HepG2 (cell line): ENCODE measurements around the gene PTAR1. TPM values are rescaled to one million over a fixed set of nuclear protein-coding genes. Genes with fewer than 3 reads are reported as not detected.

Experiments
- BCL6 ChIP-seq: IDR thresholded peaks from 2 replicates; pipeline ENCODE4 v1.6.1; 2016; ENCODE audit warnings: missing genetic modification reagents, missing compliant biosample characterization
- EP300 ChIP-seq, 3 experiments: sonication (generic) in 1 of 3; formaldehyde crosslinking in 1 of 3; IDR thresholded peaks; 2 replicates each; pipeline versions ENCODE4 v1.5.1 to v1.6.1; 2011 to 2020; ENCODE audit warnings: low read depth in 2 of 3, low read length in 2 of 3, borderline replicate concordance in 1 of 3, improper control_type of control experiment in 1 of 3, mild to moderate bottlenecking in 1 of 3, missing genetic modification reagents in 1 of 3, moderate library complexity in 1 of 3
- FIP1L1 ChIP-seq: fragments of 200-400 bp; formaldehyde crosslinking; IDR thresholded peaks from 2 replicates; pipeline ENCODE4 v1.6.1; 2018; ENCODE audit warnings: low read depth, mild to moderate bottlenecking, low read length, moderate library complexity, borderline replicate concordance; ENCODE audit not compliant: insufficient read depth
- FUBP1 ChIP-seq: sonication (generic); formaldehyde crosslinking; IDR thresholded peaks from 2 replicates; pipeline ENCODE4 v1.5.1; 2020; ENCODE audit warnings: missing genetic modification reagents, mild to moderate bottlenecking, borderline replicate concordance
- HOXA3 ChIP-seq: sonication (generic); formaldehyde crosslinking; IDR thresholded peaks from 2 replicates; pipeline ENCODE4 v1.5.0; 2020; ENCODE audit warnings: missing genetic modification reagents
- HOXA9 ChIP-seq: sonication (generic); formaldehyde crosslinking; IDR thresholded peaks from 2 replicates; pipeline ENCODE4 v1.8.1; 2022; ENCODE audit warnings: missing genetic modification reagents, mild to moderate bottlenecking, moderate library complexity, borderline replicate concordance
- IRF9 ChIP-seq: sonication (generic); formaldehyde crosslinking; IDR thresholded peaks from 2 replicates; pipeline ENCODE4 v1.8.0; 2022; ENCODE audit warnings: missing genetic modification reagents, mild to moderate bottlenecking, borderline replicate concordance
- KDM5A ChIP-seq: fragments of 200-600 bp; sonication (generic); IDR thresholded peaks from 2 replicates; pipeline ENCODE4 v1.7.0; 2018; ENCODE audit warnings: antibody characterized with exemption, mild to moderate bottlenecking, low read length, borderline replicate concordance
- SRF ChIP-seq: IDR thresholded peaks from 2 replicates; pipeline ENCODE4 v1.6.1; 2011; ENCODE audit warnings: mild to moderate bottlenecking, low read depth, low read length, moderate library complexity
- TAF1 ChIP-seq: sonication (generic); formaldehyde crosslinking; IDR thresholded peaks from 2 replicates; pipeline ENCODE4 v1.4.0; 2020; ENCODE audit warnings: missing genetic modification reagents
- ZMAT3 ChIP-seq: sonication (generic); formaldehyde crosslinking; conservative IDR thresholded peaks from 2 replicates; pipeline ENCODE4 v1.7.0; 2021; ENCODE audit warnings: missing genetic modification reagents
- ZNF234 ChIP-seq: sonication (generic); formaldehyde crosslinking; conservative IDR thresholded peaks from 2 replicates; pipeline ENCODE4 v1.5.1; 2020; ENCODE audit warnings: mild to moderate bottlenecking, missing genetic modification reagents
- ZNF83 ChIP-seq: sonication (generic); formaldehyde crosslinking; IDR thresholded peaks from 2 replicates; pipeline ENCODE4 v1.4.0; 2020; ENCODE audit warnings: missing genetic modification reagents, mild to moderate bottlenecking, borderline replicate concordance
- polyA plus RNA-seq, 8 experiments: library from polyadenylated mRNA; depleted of rRNA in 3 of 8; stranded (reverse) in 7 of 8; unstranded in 1 of 8; fragments of >200 nt; fragmentation: Illumina TruSeq in 4 of 8; extraction: Trizol in 4 of 8; gene quantifications; 2 replicates each; pipeline versions ENCODE4 v1.2.1 to v1.2.3, GENCODE V29; 2011 to 2016; ENCODE audit warnings: low read depth in 4 of 8, missing spikeins in 1 of 8, mixed read lengths in 1 of 8; ENCODE audit not compliant: insufficient read depth in 1 of 8
- total RNA-seq, 5 experiments: library from RNA; depleted of rRNA; stranded (reverse); fragments of >200 nt; fragmentation: Illumina TruSeq; extraction: Trizol; gene quantifications; 2 replicates each; pipeline ENCODE4 v1.2.3, GENCODE V29; 2016; ENCODE audit warnings: low read depth in 1 of 5
- TF ChIP-seq, protein P1 (sequence below): sonication (generic); formaldehyde crosslinking; IDR thresholded peaks from 2 replicates; pipeline ENCODE4 v1.9.0; 2022; ENCODE audit warnings: missing genetic modification reagents, mild to moderate bottlenecking, borderline replicate concordance
- TF ChIP-seq, protein P2 (sequence below): IDR thresholded peaks from 2 replicates; pipeline ENCODE4 v1.6.1; 2018; ENCODE audit warnings: missing genetic modification reagents
- TF ChIP-seq, protein P3 (sequence below), 2 experiments: sonication (generic) in 1 of 2; formaldehyde crosslinking in 1 of 2; IDR thresholded peaks; 2 replicates each; pipeline versions ENCODE4 v1.4.0 to v1.6.1; 2018 to 2020; ENCODE audit warnings: missing genetic modification reagents in 2 of 2, borderline replicate concordance in 1 of 2, low read depth in 1 of 2, mild to moderate bottlenecking in 1 of 2, missing biosample characterization in 1 of 2
- TF ChIP-seq, protein P4 (sequence below): fragments of 450-650 bp; IDR thresholded peaks from 2 replicates; pipeline ENCODE4 v1.6.1; 2017

Gene PTAR1
- total and polyA plus RNA-seq, 2 of the 13 experiments (the other 11 are each of a cell fraction or from before 2014, with no cell fraction given) = 26.5 to 42.1 TPM

- TF ChIP-seq ZNF234 (CRISPR knock-in tag) (no peak), ZNF83 (no peak), TAF1 (peak; percentile 92), HOXA9 (CRISPR knock-in tag) (no peak), EP300 (IDR thresholded peaks at IDR 0.05; ENCODE audit: low read depth in 2 of 2, low read length in 2 of 2) (0 out of 4 replicates have a peak, but pooled peaks of 1 of the 2 experiments have one; percentile 14), EP300 (CRISPR knock-in tag; IDR thresholded peaks at IDR 0.05; ENCODE audit: borderline replicate concordance) (no peak; the same call in 1 of the 2 replicates), BCL6 (no peak), FUBP1 (CRISPR knock-in tag) (no peak), FIP1L1 (no peak), IRF9 (CRISPR knock-in tag) (peak; percentile 49; the same call in 1 of the 2 replicates), ZMAT3 (CRISPR knock-in tag) (0 out of 2 replicates have a peak, but pooled peaks have one; percentile 38), SRF (no peak), KDM5A (peak; percentile 22; the same call in 1 of the 2 replicates), HOXA3 (CRISPR knock-in tag) (peak; percentile 37; the same call in 1 of the 2 replicates)
- TF ChIP-seq, protein P1, sequence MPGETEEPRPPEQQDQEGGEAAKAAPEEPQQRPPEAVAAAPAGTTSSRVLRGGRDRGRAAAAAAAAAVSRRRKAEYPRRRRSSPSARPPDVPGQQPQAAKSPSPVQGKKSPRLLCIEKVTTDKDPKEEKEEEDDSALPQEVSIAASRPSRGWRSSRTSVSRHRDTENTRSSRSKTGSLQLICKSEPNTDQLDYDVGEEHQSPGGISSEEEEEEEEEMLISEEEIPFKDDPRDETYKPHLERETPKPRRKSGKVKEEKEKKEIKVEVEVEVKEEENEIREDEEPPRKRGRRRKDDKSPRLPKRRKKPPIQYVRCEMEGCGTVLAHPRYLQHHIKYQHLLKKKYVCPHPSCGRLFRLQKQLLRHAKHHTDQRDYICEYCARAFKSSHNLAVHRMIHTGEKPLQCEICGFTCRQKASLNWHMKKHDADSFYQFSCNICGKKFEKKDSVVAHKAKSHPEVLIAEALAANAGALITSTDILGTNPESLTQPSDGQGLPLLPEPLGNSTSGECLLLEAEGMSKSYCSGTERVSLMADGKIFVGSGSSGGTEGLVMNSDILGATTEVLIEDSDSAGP = peak; percentile 67
- TF ChIP-seq, protein P2, sequence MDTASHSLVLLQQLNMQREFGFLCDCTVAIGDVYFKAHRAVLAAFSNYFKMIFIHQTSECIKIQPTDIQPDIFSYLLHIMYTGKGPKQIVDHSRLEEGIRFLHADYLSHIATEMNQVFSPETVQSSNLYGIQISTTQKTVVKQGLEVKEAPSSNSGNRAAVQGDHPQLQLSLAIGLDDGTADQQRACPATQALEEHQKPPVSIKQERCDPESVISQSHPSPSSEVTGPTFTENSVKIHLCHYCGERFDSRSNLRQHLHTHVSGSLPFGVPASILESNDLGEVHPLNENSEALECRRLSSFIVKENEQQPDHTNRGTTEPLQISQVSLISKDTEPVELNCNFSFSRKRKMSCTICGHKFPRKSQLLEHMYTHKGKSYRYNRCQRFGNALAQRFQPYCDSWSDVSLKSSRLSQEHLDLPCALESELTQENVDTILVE (CRISPR knock-in tag) = no peak
- TF ChIP-seq, protein P3, sequence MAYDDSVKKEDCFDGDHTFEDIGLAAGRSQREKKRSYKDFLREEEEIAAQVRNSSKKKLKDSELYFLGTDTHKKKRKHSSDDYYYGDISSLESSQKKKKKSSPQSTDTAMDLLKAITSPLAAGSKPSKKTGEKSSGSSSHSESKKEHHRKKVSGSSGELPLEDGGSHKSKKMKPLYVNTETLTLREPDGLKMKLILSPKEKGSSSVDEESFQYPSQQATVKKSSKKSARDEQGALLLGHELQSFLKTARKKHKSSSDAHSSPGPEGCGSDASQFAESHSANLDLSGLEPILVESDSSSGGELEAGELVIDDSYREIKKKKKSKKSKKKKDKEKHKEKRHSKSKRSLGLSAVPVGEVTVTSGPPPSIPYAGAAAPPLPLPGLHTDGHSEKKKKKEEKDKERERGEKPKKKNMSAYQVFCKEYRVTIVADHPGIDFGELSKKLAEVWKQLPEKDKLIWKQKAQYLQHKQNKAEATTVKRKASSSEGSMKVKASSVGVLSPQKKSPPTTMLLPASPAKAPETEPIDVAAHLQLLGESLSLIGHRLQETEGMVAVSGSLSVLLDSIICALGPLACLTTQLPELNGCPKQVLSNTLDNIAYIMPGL (CRISPR knock-in tag; IDR thresholded peaks at IDR 0.05; ENCODE audit: borderline replicate concordance in 1 of 2, low read depth in 1 of 2) = peak in 1 of 2 experiments; percentile 76; a peak in 2 of 4 replicates
- TF ChIP-seq, protein P4, sequence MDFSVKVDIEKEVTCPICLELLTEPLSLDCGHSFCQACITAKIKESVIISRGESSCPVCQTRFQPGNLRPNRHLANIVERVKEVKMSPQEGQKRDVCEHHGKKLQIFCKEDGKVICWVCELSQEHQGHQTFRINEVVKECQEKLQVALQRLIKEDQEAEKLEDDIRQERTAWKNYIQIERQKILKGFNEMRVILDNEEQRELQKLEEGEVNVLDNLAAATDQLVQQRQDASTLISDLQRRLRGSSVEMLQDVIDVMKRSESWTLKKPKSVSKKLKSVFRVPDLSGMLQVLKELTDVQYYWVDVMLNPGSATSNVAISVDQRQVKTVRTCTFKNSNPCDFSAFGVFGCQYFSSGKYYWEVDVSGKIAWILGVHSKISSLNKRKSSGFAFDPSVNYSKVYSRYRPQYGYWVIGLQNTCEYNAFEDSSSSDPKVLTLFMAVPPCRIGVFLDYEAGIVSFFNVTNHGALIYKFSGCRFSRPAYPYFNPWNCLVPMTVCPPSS = no peak
Observed at GRCh38 chr9:69759421-69760277, at the start of gene PTAR1 (continued).
